ENCODE data around the gene NMT1. TPM values are rescaled to one million over a fixed set of nuclear protein-coding genes. Genes with fewer than 3 reads are reported as not detected.

Gene NMT1
- total RNA-seq, 4 donors from 2014 or later = 63.5 to 129 (median 69.1) TPM

DNA sequence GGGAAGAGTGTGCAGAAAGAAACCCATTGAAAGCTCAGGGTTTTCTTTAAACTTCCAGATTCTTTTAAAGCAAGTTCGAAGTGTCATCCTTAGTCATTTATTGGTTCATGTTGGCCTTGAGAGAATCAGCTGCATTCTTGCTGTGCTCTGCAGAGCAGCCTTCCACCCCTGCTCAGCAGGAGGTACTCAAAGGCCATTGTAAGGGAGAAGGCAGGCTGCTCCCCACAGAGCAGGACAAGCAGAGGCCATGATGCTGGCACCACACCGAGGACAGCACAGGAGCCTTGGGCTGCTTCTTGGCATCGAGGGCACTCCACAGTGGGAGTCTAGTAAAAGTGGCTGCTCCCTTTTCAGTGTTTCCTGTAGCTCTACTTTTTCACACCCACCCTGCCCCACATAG lies 29.6 kb downstream of the NMT1 start:
- 93 to 100% methylated on average over 1 to 2 of the region's 3 CpGs for WGBS, 2 donors (ENCODE audit: low coverage in 1 of 2)
- Histone ChIP-seq H3K36me3 (peaks cover 0 to 85% of the 10 kb centered on the region in 2 donors), H3K9me3 (no peaks in the 10 kb centered on the region), H3K4me1 (peaks cover 8 to 72% (median 25%) of the 10 kb centered on the region in 3 donors), H3K4me3 (no peak overlapping the region), H3K27ac (peak overlapping the region in 3 of 4 donors; percentile 41 to 94 (median 85)), H3K27me3 (no peaks in the 10 kb centered on the region)
- TF ChIP-seq POLR2A (IDR thresholded peaks at IDR 0.05) (no peak), POLR2AphosphoS5 (IDR thresholded peaks at IDR 0.05) (no peak), EP300 (IDR thresholded peaks at IDR 0.05) (no peak)
- TF ChIP-seq, protein P1, sequence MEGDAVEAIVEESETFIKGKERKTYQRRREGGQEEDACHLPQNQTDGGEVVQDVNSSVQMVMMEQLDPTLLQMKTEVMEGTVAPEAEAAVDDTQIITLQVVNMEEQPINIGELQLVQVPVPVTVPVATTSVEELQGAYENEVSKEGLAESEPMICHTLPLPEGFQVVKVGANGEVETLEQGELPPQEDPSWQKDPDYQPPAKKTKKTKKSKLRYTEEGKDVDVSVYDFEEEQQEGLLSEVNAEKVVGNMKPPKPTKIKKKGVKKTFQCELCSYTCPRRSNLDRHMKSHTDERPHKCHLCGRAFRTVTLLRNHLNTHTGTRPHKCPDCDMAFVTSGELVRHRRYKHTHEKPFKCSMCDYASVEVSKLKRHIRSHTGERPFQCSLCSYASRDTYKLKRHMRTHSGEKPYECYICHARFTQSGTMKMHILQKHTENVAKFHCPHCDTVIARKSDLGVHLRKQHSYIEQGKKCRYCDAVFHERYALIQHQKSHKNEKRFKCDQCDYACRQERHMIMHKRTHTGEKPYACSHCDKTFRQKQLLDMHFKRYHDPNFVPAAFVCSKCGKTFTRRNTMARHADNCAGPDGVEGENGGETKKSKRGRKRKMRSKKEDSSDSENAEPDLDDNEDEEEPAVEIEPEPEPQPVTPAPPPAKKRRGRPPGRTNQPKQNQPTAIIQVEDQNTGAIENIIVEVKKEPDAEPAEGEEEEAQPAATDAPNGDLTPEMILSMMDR (IDR thresholded peaks at IDR 0.05) = no peak
- no peak for ATAC-seq

- TF ChIP-seq, protein P1 (IDR thresholded peaks at IDR 0.05) = no peak
- TF ChIP-seq EP300 (IDR thresholded peaks at IDR 0.05) (no peak), POLR2AphosphoS5 (IDR thresholded peaks at IDR 0.05) (no peak), POLR2A (IDR thresholded peaks at IDR 0.05) (no peak)
- Histone ChIP-seq H3K27me3 (no peaks in the 10 kb centered on the region), H3K4me3 (no peak overlapping the region), H3K36me3 (peaks cover 0 to 85% of the 10 kb centered on the region in 2 donors), H3K4me1 (peaks cover 8 to 83% (median 25%) of the 10 kb centered on the region in 3 donors), H3K27ac (peak overlapping the region; percentile 62 to 94 (median 86)), H3K9me3 (no peaks in the 10 kb centered on the region)
- no peak for ATAC-seq
- 20 to 93% methylated on average over 1 to 8 of the region's 11 CpGs for WGBS, 2 donors (ENCODE audit: low coverage in 1 of 2)
Measured at GRCh38 chr17:45091778-45092425, 30.8 kb downstream of the NMT1 start.

- Histone ChIP-seq H3K9me3 (no peaks in the 10 kb centered on the region), H3K4me1 (peaks cover 8 to 82% (median 26%) of the 10 kb centered on the region in 3 donors), H3K4me3 (no peak overlapping the region), H3K36me3 (peaks cover 0 to 85% of the 10 kb centered on the region in 2 donors), H3K27me3 (no peaks in the 10 kb centered on the region), H3K27ac (peak overlapping the region; percentile 77 to 94 (median 86))
- ATAC-seq = peak; percentile 96
- TF ChIP-seq, protein P1 (IDR thresholded peaks at IDR 0.05) = no peak
- TF ChIP-seq EP300 (IDR thresholded peaks at IDR 0.05) = no peak
- peak; percentile 96 for TF ChIP-seq POLR2AphosphoS5 (IDR thresholded peaks at IDR 0.05)
- no peak for TF ChIP-seq POLR2A (IDR thresholded peaks at IDR 0.05)
- WGBS, 2 donors (ENCODE audit: low coverage in 1 of 2) = 0 to 40% methylated on average over 1 to 2 of the region's 6 CpGs
Measured at GRCh38 chr17:45092911-45093430, 31.9 kb downstream of the NMT1 start.

GRCh38 chr17:45093444-45094110 lies 32.5 kb downstream of the NMT1 start:
- H3K36me3 ChIP-seq = peaks cover 0 to 85% of the 10 kb centered on the region in 2 donors
- H3K9me3 ChIP-seq = no peaks in the 10 kb centered on the region
- H3K4me3 ChIP-seq = no peak overlapping the region
- WGBS, 2 donors (ENCODE audit: low coverage in 1 of 2) = 23% methylated on average over 3 to 4 of the region's 13 CpGs
- H3K4me1 ChIP-seq = peaks cover 8 to 82% (median 32%) of the 10 kb centered on the region in 3 donors
- no peaks in the 10 kb centered on the region for H3K27me3 ChIP-seq
- peak; percentile 76 for ATAC-seq
- peak overlapping the region; percentile 77 to 94 (median 86) for H3K27ac ChIP-seq
- TF ChIP-seq POLR2A (IDR thresholded peaks at IDR 0.05) (no peak), POLR2AphosphoS5 (IDR thresholded peaks at IDR 0.05) (peak; percentile 88), EP300 (IDR thresholded peaks at IDR 0.05) (no peak)
- TF ChIP-seq, protein P1 (IDR thresholded peaks at IDR 0.05) = no peak
